T-cell (primary cell): ENCODE results near the gene GTF2F2. TPM values are rescaled to one million over a fixed set of nuclear protein-coding genes. Genes with fewer than 3 reads are reported as not detected.

Source experiments
- ATAC-seq, 4 experiments: fragments of 200-7000 bp in 3 of 4; fragments of 150-1000 bp in 1 of 4; cut with Tn5 transposase; replicated peaks in 1 of 4; 1 replicate in 3 of 4; 2 replicates in 1 of 4; pipeline ENCODE4 v1.10.0; 2021; ENCODE audit warnings: moderate library complexity in 3 of 4, mild to moderate bottlenecking in 2 of 4, moderate number of reproducible peaks in 1 of 4
- CTCF ChIA-PET, 2 donors: fragments of 300-600 bp; sonication (Branson Sonifier 250); formaldehyde crosslinking; loops; one replicate each; lab custom pipeline; 2022; ENCODE audit warnings: antibody characterized with exemption in 2 of 2; lab: Charles Lee
- POLR2A ChIA-PET, 2 donors: fragments of 300-600 bp; sonication (Branson Sonifier 250); formaldehyde crosslinking; loops; one replicate each; lab custom pipeline; 2022; ENCODE audit warnings: antibody characterized with exemption in 2 of 2; lab: Charles Lee
- DNase-seq, 35 experiments: peaks; one replicate each; pipeline versions ENCODE4 v3.0.0 to v3.0.0-alpha.2; 2013 to 2023
- H3K27ac ChIP-seq: one replicate; pipeline ENCODE4 v1.5.1; 2013; ENCODE audit warnings: low read length
- H3K27me3 ChIP-seq, 2 experiments: replicated peaks in 1 of 2; 1 replicate in 1 of 2; 2 replicates in 1 of 2; pipeline versions ENCODE4 v1.6.1 to v1.7.0; 2013; ENCODE audit warnings: low read length in 1 of 2, mixed read lengths in 1 of 2; ENCODE audit not compliant: control insufficient read depth in 2 of 2, insufficient read depth in 2 of 2; ENCODE audit errors: extremely low read depth in 1 of 2
- H3K36me3 ChIP-seq, 2 donors: 1 replicate in 1 of 2; 2 replicates in 1 of 2; pipeline versions ENCODE4 v1.6.1 to v1.7.0; 2013; ENCODE audit warnings: low read length in 1 of 2; ENCODE audit not compliant: control insufficient read depth in 2 of 2, insufficient read depth in 1 of 2; ENCODE audit errors: extremely low read depth in 1 of 2
- H3K4me1 ChIP-seq, 2 experiments: 1 replicate in 1 of 2; 2 replicates in 1 of 2; pipeline versions ENCODE4 v1.6.1 to v1.7.0; 2013; ENCODE audit warnings: low read length in 2 of 2, mixed read lengths in 1 of 2; ENCODE audit not compliant: insufficient read depth in 2 of 2, control insufficient read depth in 1 of 2; ENCODE audit errors: extremely low read depth in 1 of 2
- H3K4me3 ChIP-seq, 2 donors: 1 replicate in 1 of 2; 2 replicates in 1 of 2; pipeline versions ENCODE4 v1.5.1 to v1.7.0; 2013; ENCODE audit warnings: mild to moderate bottlenecking in 2 of 2, low read length in 1 of 2, moderate library complexity in 1 of 2; ENCODE audit not compliant: control insufficient read depth in 1 of 2; ENCODE audit errors: extremely low read depth in 1 of 2
- H3K9me3 ChIP-seq: 2 replicates; pipeline ENCODE4 v1.7.0; 2013
- H3K27ac Mint-ChIP-seq, 2 donors: one replicate each; pipeline ENCODE4 v1.8.0; 2020 to 2021; ENCODE audit warnings: mild to moderate bottlenecking in 2 of 2, mixed read lengths in 2 of 2
- H3K27me3 Mint-ChIP-seq, 2 donors: one replicate each; pipeline ENCODE4 v1.8.0; 2021 to 2022; ENCODE audit warnings: mixed read lengths in 2 of 2
- H3K36me3 Mint-ChIP-seq: one replicate; pipeline ENCODE4 v1.8.0; 2021; ENCODE audit warnings: mixed read lengths
- H3K4me1 Mint-ChIP-seq, 3 donors: one replicate each; pipeline ENCODE4 v1.8.0; 2020 to 2022; ENCODE audit warnings: mixed read lengths in 3 of 3, mild to moderate bottlenecking in 1 of 3
- H3K4me3 Mint-ChIP-seq, 3 donors: one replicate each; pipeline ENCODE4 v1.8.0; 2020 to 2022; ENCODE audit warnings: mild to moderate bottlenecking in 3 of 3, mixed read lengths in 3 of 3, moderate library complexity in 3 of 3
- H3K9me3 Mint-ChIP-seq, 3 donors: one replicate each; pipeline ENCODE4 v1.8.0; 2020 to 2022; ENCODE audit warnings: mixed read lengths in 3 of 3
- WGBS: methylation state at CpG from one replicate; pipeline ENCODE4 v1.1.5; 2013; ENCODE audit warnings: missing lambda C conversion rate; ENCODE audit not compliant: insufficient coverage; 5-methylcytosine and 5-hydroxymethylcytosine counted together
- total RNA-seq, 35 experiments: library from RNA in 6 of 35; stranded (reverse) in 6 of 35; fragments of 120-200 nt in 1 of 35; gene quantifications; one replicate each; pipeline versions ENCODE4 v1.2.1 to v1.2.4 and lab custom pipeline; 2013 to 2026

Gene GTF2F2
- total RNA-seq, 5 donors from 2014 or later (not counting 1 experiment from before 2014, with no cell fraction given): 12.9 to 17.0 (median 15.6) TPM

GRCh38 chr13:45226024-45226423 is 105.7 kb downstream of the GTF2F2 start:
- ChIA-PET POLR2A (no interaction called here), CTCF (interaction anchor here (0.6 to 1.0 kb wide), 3 partner anchors 11 to 1331 kb away, joined by 3 to 4 read pairs (median 4); no protein-coding TSS in a partner anchor)
- Histone ChIP-seq H3K4me1 (no peaks in the 10 kb centered on the region), H3K4me3 (no peak overlapping the region), H3K36me3 (no peaks in the 10 kb centered on the region), H3K27me3 (no peaks in the 10 kb centered on the region), H3K27ac (no peak overlapping the region), H3K9me3 (no peaks in the 10 kb centered on the region)
- no peak overlapping the region for H3K4me3 Mint-ChIP-seq
- DNase-seq (no peak), ATAC-seq (no peak)
- WGBS: 83% methylated on average over 1 of the region's 3 CpGs
- H3K27me3 Mint-ChIP-seq: no peaks in the 10 kb centered on the region
- peaks cover 31% of the 10 kb centered on the region for H3K36me3 Mint-ChIP-seq
- no peaks in the 10 kb centered on the region for H3K9me3 Mint-ChIP-seq
- no peak overlapping the region for H3K27ac Mint-ChIP-seq
- peaks cover 7 to 10% (median 8%) of the 10 kb centered on the region in 3 donors for H3K4me1 Mint-ChIP-seq

- Histone ChIP-seq H3K9me3 (no peaks in the 10 kb centered on the region), H3K4me3 (no peak overlapping the region), H3K27me3 (no peaks in the 10 kb centered on the region), H3K27ac (no peak overlapping the region), H3K36me3 (no peaks in the 10 kb centered on the region), H3K4me1 (no peaks in the 10 kb centered on the region)
- no peaks in the 10 kb centered on the region for H3K9me3 Mint-ChIP-seq
- ChIA-PET CTCF (no interaction called here), POLR2A (no interaction called here)
- H3K4me3 Mint-ChIP-seq: no peak overlapping the region
- H3K4me1 Mint-ChIP-seq: peaks cover 0 to 15% (median 3%) of the 10 kb centered on the region in 3 donors
- 100% methylated on average over 4 of the region's 5 CpGs for WGBS
- H3K27me3 Mint-ChIP-seq: no peaks in the 10 kb centered on the region
- H3K36me3 Mint-ChIP-seq: peaks cover 23% of the 10 kb centered on the region
- H3K27ac Mint-ChIP-seq: no peak overlapping the region
- ATAC-seq (no peak), DNase-seq (no peak)
These were observed 107.7 kb downstream of the GTF2F2 start for GRCh38 chr13:45228002-45228401.

GRCh38 chr13:45229172-45229571 is 108.9 kb downstream of the GTF2F2 start:
- no peak overlapping the region for H3K27ac Mint-ChIP-seq
- H3K4me1 ChIP-seq: no peaks in the 10 kb centered on the region
- POLR2A ChIA-PET: no interaction called here
- DNase-seq (no peak), ATAC-seq (no peak)
- no peaks in the 10 kb centered on the region for H3K9me3 Mint-ChIP-seq
- 88% methylated on average over 2 of the region's 4 CpGs for WGBS
- H3K27me3 Mint-ChIP-seq: no peaks in the 10 kb centered on the region
- H3K36me3 ChIP-seq: no peaks in the 10 kb centered on the region
- peaks cover 0 to 14% (median 2%) of the 10 kb centered on the region in 3 donors for H3K4me1 Mint-ChIP-seq
- H3K4me3 ChIP-seq: no peak overlapping the region
- H3K27ac ChIP-seq: no peak overlapping the region
- H3K36me3 Mint-ChIP-seq: peaks cover 20% of the 10 kb centered on the region
- CTCF ChIA-PET: no interaction called here
- H3K9me3 ChIP-seq: no peaks in the 10 kb centered on the region
- no peaks in the 10 kb centered on the region for H3K27me3 ChIP-seq
- no peak overlapping the region for H3K4me3 Mint-ChIP-seq

DNA sequence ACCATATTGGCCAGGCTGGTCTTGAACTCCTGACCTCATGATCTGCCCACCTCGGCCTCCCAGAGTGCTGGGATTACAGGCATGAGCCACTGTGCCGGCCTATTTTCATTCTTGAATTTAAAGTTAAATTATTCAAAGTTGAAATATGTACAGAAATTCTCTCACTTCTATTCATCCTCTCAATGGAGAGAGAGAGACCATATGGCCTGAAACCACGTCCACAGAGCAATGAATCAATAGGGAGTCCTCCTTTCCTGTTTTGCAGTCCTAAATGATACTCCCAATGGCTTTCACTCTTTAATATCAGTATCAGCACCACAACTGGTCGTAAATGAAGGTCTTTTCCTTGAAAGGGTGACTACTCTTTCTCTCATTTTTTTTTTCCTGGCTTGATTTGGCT is 111.0 kb downstream of the GTF2F2 start:
- Mint-ChIP-seq H3K27me3 (no peaks in the 10 kb centered on the region), H3K4me3 (no peak overlapping the region), H3K9me3 (no peaks in the 10 kb centered on the region), H3K27ac (no peak overlapping the region), H3K4me1 (peaks cover 0 to 11% (median 0%) of the 10 kb centered on the region in 3 donors), H3K36me3 (peaks cover 19% of the 10 kb centered on the region)
- ATAC-seq (no peak), DNase-seq (no peak)
- POLR2A ChIA-PET: no interaction called here
- CTCF ChIA-PET: interaction anchor here in 1 of 2 donors (0.7 kb wide), 1 partner anchor 104 kb away, joined by 3 read pairs; no protein-coding TSS in a partner anchor
- no peaks in the 10 kb centered on the region for H3K27me3 ChIP-seq
- H3K9me3 ChIP-seq: no peaks in the 10 kb centered on the region
- H3K36me3 ChIP-seq: no peaks in the 10 kb centered on the region
- no peak overlapping the region for H3K27ac ChIP-seq
- no peaks in the 10 kb centered on the region for H3K4me1 ChIP-seq
- WGBS: no CpG with 5 or more reads among the region's 4 CpGs
- no peak overlapping the region for H3K4me3 ChIP-seq

- ChIA-PET CTCF (interaction anchor here in 1 of 2 donors (0.7 kb wide), 1 partner anchor 104 kb away, joined by 3 read pairs; no protein-coding TSS in a partner anchor), POLR2A (interaction anchor here in 1 of 2 donors (1.1 kb wide), 1 partner anchor 122 kb away, joined by 3 read pairs; no protein-coding TSS in a partner anchor)
- Mint-ChIP-seq H3K4me3 (no peak overlapping the region), H3K27ac (no peak overlapping the region), H3K36me3 (peaks cover 21% of the 10 kb centered on the region), H3K4me1 (peaks cover 0 to 11% (median 0%) of the 10 kb centered on the region in 3 donors), H3K27me3 (no peaks in the 10 kb centered on the region), H3K9me3 (no peaks in the 10 kb centered on the region)
- DNase-seq: no peak
- no peaks in the 10 kb centered on the region for H3K4me1 ChIP-seq
- no peaks in the 10 kb centered on the region for H3K9me3 ChIP-seq
- no peak overlapping the region for H3K4me3 ChIP-seq
- no peak for ATAC-seq
- H3K36me3 ChIP-seq: no peaks in the 10 kb centered on the region
- no peak overlapping the region for H3K27ac ChIP-seq
- no peaks in the 10 kb centered on the region for H3K27me3 ChIP-seq
- no CpG with 5 or more reads among the region's 1 CpG for WGBS
These were observed 111.4 kb downstream of the GTF2F2 start for GRCh38 chr13:45231722-45232121.

- WGBS: no CpG with 5 or more reads among the region's 2 CpGs
- Histone ChIP-seq H3K27me3 (no peaks in the 10 kb centered on the region), H3K36me3 (no peaks in the 10 kb centered on the region), H3K27ac (no peak overlapping the region), H3K4me3 (no peak overlapping the region), H3K9me3 (no peaks in the 10 kb centered on the region), H3K4me1 (no peaks in the 10 kb centered on the region)
- no peak for DNase-seq
- H3K9me3 Mint-ChIP-seq: no peaks in the 10 kb centered on the region
- no peak overlapping the region for H3K27ac Mint-ChIP-seq
- ChIA-PET CTCF (no interaction called here), POLR2A (interaction anchor here in 1 of 2 donors (1.1 kb wide), 1 partner anchor 122 kb away, joined by 3 read pairs; no protein-coding TSS in a partner anchor)
- ATAC-seq: no peak
- H3K4me3 Mint-ChIP-seq: no peak overlapping the region
- no peaks in the 10 kb centered on the region for H3K27me3 Mint-ChIP-seq
- H3K4me1 Mint-ChIP-seq: peaks cover 0 to 11% (median 0%) of the 10 kb centered on the region in 3 donors
- H3K36me3 Mint-ChIP-seq: peaks cover 21% of the 10 kb centered on the region
These were observed 112.3 kb downstream of the GTF2F2 start for GRCh38 chr13:45232591-45232990.
